OCI-LY1 (cell line): ENCODE results near the gene KL.

Source experiments
- H2AFZ ChIP-seq: fragments of 200-600 bp; sonication (generic), shearing (Covaris generic); 2 replicates; pipeline ENCODE4 v1.6.0; 2014; ENCODE audit warnings: antibody characterized with exemption, mild to moderate bottlenecking, low read length
- H3F3A ChIP-seq: fragments of 200-600 bp; sonication (generic), shearing (Covaris generic); 2 replicates; pipeline ENCODE4 v1.6.0; 2014; ENCODE audit warnings: mild to moderate bottlenecking, antibody characterized with exemption, low read length, moderate library complexity; ENCODE audit not compliant: insufficient read depth
- H3K27ac ChIP-seq: fragments of 200-600 bp; sonication (generic); 2 replicates; pipeline ENCODE4 v1.5.1; 2014; ENCODE audit warnings: low read length, mixed run types, mild to moderate bottlenecking, low read depth; ENCODE audit not compliant: poor library complexity, severe bottlenecking
- H3K27me3 ChIP-seq: fragments of 200-600 bp; sonication (generic); 2 replicates; pipeline ENCODE4 v1.6.0; 2014; ENCODE audit warnings: antibody characterized with exemption, mild to moderate bottlenecking, low read length, moderate library complexity; ENCODE audit not compliant: insufficient read depth
- H3K36me3 ChIP-seq: fragments of 200-600 bp; sonication (generic); 2 replicates; pipeline ENCODE4 v1.6.1; 2014; ENCODE audit warnings: mild to moderate bottlenecking, antibody characterized with exemption, low read length, moderate library complexity, mixed read lengths; ENCODE audit not compliant: insufficient read depth
- H3K4me1 ChIP-seq: fragments of 200-600 bp; sonication (generic); 2 replicates; pipeline ENCODE4 v1.5.1; 2014; ENCODE audit warnings: mild to moderate bottlenecking, low read length, moderate library complexity; ENCODE audit not compliant: insufficient read depth, severe bottlenecking
- H3K4me2 ChIP-seq: fragments of 200-600 bp; sonication (generic), shearing (Covaris generic); 2 replicates; pipeline ENCODE4 v1.6.1; 2014; ENCODE audit warnings: low read length
- H3K4me3 ChIP-seq: fragments of 200-600 bp; sonication (generic); 2 replicates; pipeline ENCODE4 v1.5.1; 2014; ENCODE audit warnings: low read length, low read depth, mild to moderate bottlenecking, mixed read lengths; ENCODE audit not compliant: poor library complexity, severe bottlenecking
- H3K79me2 ChIP-seq: fragments of 200-600 bp; shearing (Covaris generic); 2 replicates; pipeline ENCODE4 v1.6.1; 2016; ENCODE audit warnings: mixed run types, low read length, mixed read lengths; ENCODE audit not compliant: insufficient read depth
- H3K9ac ChIP-seq: fragments of 200-600 bp; sonication (generic), shearing (Covaris generic); 2 replicates; pipeline ENCODE4 v1.6.1; 2014; ENCODE audit warnings: mild to moderate bottlenecking, low read length, mixed read lengths
- H3K9me2 ChIP-seq: fragments of 200-600 bp; sonication (generic), shearing (Covaris generic); 2 replicates; pipeline ENCODE4 v1.6.1; 2014; ENCODE audit warnings: low read depth, mild to moderate bottlenecking, low read length, mixed read lengths
- H3K9me3 ChIP-seq: fragments of 200-600 bp; shearing (Covaris generic); 2 replicates; pipeline ENCODE4 v1.6.1; 2014; ENCODE audit warnings: low read length, mixed read lengths
- H4K20me1 ChIP-seq: fragments of 200-600 bp; sonication (generic), shearing (Covaris generic); 2 replicates; pipeline ENCODE4 v1.6.0; 2016; ENCODE audit warnings: mild to moderate bottlenecking, low read length; ENCODE audit not compliant: insufficient read depth
- CTCF ChIP-seq: fragments of 200-600 bp; sonication (generic), shearing (Covaris generic); IDR thresholded peaks from 2 replicates; pipeline ENCODE4 v1.5.1; 2017; ENCODE audit warnings: mild to moderate bottlenecking, antibody characterized with exemption, low read length, moderate library complexity, mixed read lengths
- EZH2 ChIP-seq: fragments of 200-600 bp; sonication (generic), shearing (Covaris generic); IDR thresholded peaks from 2 replicates; pipeline ENCODE4 v1.8.0; 2017; ENCODE audit warnings: borderline replicate concordance, mixed run types, mild to moderate bottlenecking, antibody characterized with exemption, low read length, moderate library complexity, mixed read lengths

Gene KL

GRCh38 chr13:33101835-33102234 is 85.6 kb downstream of the KL start:
- H3K4me3 ChIP-seq, result no peak overlapping the region
- no peaks in the 10 kb centered on the region for H4K20me1 ChIP-seq
- no peaks in the 10 kb centered on the region for H3K79me2 ChIP-seq
- no peaks in the 10 kb centered on the region for H3K9me2 ChIP-seq
- no peaks in the 10 kb centered on the region for H3F3A ChIP-seq
- peaks cover 3% of the 10 kb centered on the region for H3K4me1 ChIP-seq
- H3K36me3 ChIP-seq, result no peaks in the 10 kb centered on the region
- H3K9ac ChIP-seq, result no peak overlapping the region
- no peaks in the 10 kb centered on the region for H3K27me3 ChIP-seq
- H3K9me3 ChIP-seq, result no peaks in the 10 kb centered on the region
- H3K4me2 ChIP-seq, result no peak overlapping the region
- H3K27ac ChIP-seq, result no peak overlapping the region
- no peak overlapping the region for H2AFZ ChIP-seq
- no peak for TF ChIP-seq CTCF
- TF ChIP-seq EZH2, result no peak

GRCh38 chr13:33103457-33103856 is 87.2 kb downstream of the KL start:
- Histone ChIP-seq H3K9me3 (no peaks in the 10 kb centered on the region), H2AFZ (no peak overlapping the region), H4K20me1 (no peaks in the 10 kb centered on the region), H3K4me3 (no peak overlapping the region), H3K4me1 (peaks cover 6% of the 10 kb centered on the region), H3K9me2 (no peaks in the 10 kb centered on the region), H3K36me3 (no peaks in the 10 kb centered on the region), H3K27ac (no peak overlapping the region), H3K27me3 (no peaks in the 10 kb centered on the region), H3K79me2 (no peaks in the 10 kb centered on the region), H3F3A (no peaks in the 10 kb centered on the region), H3K9ac (no peak overlapping the region), H3K4me2 (no peak overlapping the region)
- no peak for TF ChIP-seq EZH2
- TF ChIP-seq CTCF, result no peak

- Histone ChIP-seq H3K9ac (no peak overlapping the region), H3K4me3 (no peak overlapping the region), H4K20me1 (no peaks in the 10 kb centered on the region), H3K36me3 (no peaks in the 10 kb centered on the region), H2AFZ (no peak overlapping the region), H3K79me2 (no peaks in the 10 kb centered on the region), H3F3A (no peaks in the 10 kb centered on the region), H3K9me3 (no peaks in the 10 kb centered on the region), H3K4me2 (no peak overlapping the region), H3K9me2 (no peaks in the 10 kb centered on the region), H3K27ac (no peak overlapping the region), H3K27me3 (no peaks in the 10 kb centered on the region), H3K4me1 (peaks cover 23% of the 10 kb centered on the region)
- TF ChIP-seq CTCF, result no peak
- TF ChIP-seq EZH2, result no peak
Measured at GRCh38 chr13:33105387-33106005, 89.3 kb downstream of the KL start.
